ENCODE data around the gene ZNHIT3.

GRCh38 chr17:36510636-36511035, 24.2 kb downstream of the ZNHIT3 start:
- TF ChIP-seq ZNF746 (CRISPR knock-in tag; IDR thresholded peaks at IDR 0.05) (no peak), IRX3 (CRISPR knock-in tag; IDR thresholded peaks at IDR 0.05; ENCODE audit: borderline replicate concordance, low read depth) (no peak), ZNF317 (CRISPR knock-in tag; IDR thresholded peaks at IDR 0.05) (no peak)
